Measurements from ENCODE around the gene DNAH7.

DNAH7 gene

DNA sequence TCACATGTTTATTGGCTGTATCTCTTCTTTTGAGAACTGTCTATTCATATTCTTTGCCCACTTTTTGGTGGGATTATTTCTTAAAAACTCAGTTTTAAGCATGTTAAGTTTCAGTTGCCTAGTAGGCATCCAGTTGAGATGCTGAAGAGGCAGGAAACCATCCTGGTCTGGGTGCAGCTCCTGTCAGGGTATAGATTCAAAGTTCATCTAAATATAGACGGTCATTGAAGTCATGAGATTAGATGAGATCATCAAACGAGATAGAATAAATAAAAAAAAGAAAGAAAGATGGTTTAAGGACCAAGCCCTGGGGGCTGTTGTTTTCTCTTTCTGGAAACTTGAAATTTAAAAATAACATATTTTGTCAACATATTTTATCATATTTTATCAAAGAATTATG is 9.2 kb upstream of the DNAH7 start:
- no peak for DNase-seq (ENCODE audit: low spot score)

- DNase-seq (ENCODE audit: low spot score), result no peak
Observed at GRCh38 chr2:196076778-196077568, 8.3 kb upstream of the DNAH7 start.

GRCh38 chr2:196075196-196075595 is 6.6 kb upstream of the DNAH7 start:
- peak; percentile 32 for DNase-seq (ENCODE audit: low spot score)

DNA sequence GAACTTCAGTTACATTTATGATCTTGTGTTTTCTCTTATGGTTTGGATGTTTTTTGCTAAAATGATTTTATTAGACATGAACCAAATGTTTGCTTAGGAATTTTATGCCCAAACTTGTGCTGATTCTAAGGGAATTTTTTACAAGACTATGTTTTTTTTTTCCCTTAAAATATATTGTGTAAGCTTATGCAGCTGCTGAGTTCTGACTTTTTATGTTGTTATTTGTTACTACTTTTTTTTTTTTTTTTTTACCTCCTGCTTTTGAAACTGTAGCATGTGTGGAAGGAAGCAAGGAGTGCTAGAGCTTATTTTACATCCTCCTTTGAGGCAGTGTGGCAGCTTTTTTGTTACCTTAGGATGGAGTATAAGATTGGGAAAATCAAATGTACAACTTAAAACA is 6.0 kb upstream of the DNAH7 start:
- no peak for DNase-seq (ENCODE audit: low spot score)

GRCh38 chr2:196073521-196073920 is 4.9 kb upstream of the DNAH7 start:
- no peak for DNase-seq (ENCODE audit: low spot score)

DNA sequence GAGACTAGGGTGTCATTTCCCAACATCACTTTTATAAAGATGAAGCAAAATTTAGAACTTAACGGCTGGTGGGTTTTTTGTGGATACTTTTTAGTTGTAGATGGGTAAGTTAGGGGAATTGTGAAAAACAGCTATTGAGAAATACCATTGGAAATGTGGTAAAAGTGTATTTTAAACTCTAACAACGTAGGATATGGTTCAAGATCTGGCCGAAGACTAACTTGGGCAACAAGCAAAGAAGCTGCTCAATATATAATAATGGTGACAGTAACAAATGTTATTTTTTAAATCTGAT is 1.6 kb downstream of the DNAH7 start:
- no peak for DNase-seq (ENCODE audit: low spot score)

GRCh38 chr2:196066291-196067087 is 2.1 kb downstream of the DNAH7 start:
- peak; percentile 52 for DNase-seq (ENCODE audit: low spot score)

DNA sequence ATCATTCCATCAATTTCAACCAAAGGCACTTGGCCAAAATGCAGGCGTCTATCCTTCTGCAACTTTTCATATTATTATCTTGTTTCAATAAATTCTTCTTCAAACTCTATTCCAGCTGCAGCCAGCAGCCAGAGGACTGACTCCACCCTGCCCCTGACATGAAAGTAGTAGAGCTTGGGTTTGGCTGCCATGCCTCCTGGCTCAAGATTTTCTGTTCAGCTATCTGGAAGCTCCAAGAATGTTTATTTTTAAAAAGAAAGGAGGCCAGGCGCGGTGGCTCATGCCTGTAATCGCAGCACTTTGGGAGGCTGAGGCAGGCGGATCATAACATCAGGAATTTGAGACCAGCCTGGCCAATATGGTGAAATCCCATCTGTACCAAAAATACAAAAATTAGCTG is 4.9 kb downstream of the DNAH7 start:
- no peak for DNase-seq (ENCODE audit: low spot score)

DNA sequence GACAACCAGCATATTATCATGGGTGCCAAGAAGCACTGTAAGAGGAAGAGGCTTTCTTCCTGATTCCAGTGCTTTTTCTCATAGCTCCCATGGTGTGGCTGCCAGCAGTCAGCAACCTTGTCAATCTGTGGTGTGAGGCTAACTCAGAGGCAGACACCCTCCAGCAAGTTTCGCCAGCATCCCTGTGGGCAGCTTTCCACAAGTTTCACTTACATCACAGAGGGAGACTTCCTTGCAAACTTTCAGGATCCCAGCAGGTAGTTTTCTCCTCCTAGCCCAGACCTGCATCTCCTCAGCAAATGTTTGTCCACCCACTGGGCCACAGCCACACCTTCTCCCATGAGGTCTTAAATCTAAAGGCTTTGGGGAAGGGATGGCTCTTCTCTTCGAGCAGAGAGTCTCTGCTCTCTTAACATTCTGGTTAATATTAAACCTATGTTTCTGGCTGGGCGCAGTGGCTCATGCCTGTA is 9.1 kb downstream of the DNAH7 start:
- DNase-seq (ENCODE audit: low spot score), result peak; percentile 81

DNA sequence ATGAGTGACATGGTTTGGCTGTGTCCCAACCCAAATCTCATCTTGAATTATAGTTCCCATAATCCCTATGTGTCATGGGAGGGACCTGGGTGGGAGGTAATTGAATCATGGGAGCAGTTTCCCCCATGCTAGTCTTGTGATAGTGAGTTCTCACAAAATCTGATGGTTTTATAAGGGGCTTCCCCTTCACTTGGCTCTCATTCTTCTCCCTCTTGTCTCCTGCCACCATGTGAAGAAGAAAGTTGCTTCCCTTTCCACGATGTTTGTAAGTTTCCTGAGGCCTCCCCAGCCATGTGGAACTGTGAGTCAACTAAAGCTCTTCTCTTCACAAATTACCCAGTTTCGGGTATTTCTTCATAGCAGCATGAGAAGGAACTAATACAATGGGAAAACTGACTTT is 14.0 kb downstream of the DNAH7 start:
- DNase-seq (ENCODE audit: low spot score), result no peak

DNA sequence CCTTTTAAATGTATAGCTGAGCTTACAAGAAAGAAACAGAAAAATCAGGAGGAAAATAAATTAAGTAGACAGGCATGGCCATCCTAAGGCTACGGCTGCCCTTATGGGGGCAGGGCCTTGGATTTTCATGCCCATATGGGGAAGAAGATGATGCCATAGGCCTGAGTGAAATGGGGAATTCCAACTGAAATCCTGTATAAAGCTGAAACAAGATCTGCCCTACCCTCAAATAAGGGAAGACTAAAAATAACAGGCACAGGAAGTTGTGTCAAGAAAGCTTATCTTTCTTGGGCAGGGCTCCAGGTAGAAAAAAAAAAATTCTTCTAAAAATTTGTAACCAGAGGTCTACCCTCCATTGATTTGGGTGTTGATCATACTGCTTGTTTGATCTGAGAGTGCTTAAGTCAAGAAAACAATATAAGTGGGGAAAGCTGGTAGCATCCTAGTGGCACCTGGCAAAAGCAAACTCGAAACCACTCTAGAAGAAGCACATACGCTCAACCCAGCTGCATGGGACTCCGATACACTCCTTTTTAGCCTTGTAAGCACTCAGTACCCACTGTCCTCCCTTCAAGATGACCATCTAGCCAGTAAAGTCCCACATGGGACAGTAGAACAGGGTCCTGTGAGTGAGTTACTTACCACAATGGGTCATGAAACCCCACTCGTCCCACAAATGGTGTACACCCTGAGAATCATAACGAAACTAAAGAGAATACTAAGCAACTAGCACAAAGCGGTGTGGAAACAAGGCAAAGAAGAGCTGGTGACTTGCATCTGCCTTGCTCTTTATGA is 22.3 kb downstream of the DNAH7 start:
- DNase-seq (ENCODE audit: low spot score), result peak; percentile 31

- DNase-seq (ENCODE audit: low spot score), result no peak
Observed at GRCh38 chr2:196041786-196042185, 26.9 kb downstream of the DNAH7 start.

DNA sequence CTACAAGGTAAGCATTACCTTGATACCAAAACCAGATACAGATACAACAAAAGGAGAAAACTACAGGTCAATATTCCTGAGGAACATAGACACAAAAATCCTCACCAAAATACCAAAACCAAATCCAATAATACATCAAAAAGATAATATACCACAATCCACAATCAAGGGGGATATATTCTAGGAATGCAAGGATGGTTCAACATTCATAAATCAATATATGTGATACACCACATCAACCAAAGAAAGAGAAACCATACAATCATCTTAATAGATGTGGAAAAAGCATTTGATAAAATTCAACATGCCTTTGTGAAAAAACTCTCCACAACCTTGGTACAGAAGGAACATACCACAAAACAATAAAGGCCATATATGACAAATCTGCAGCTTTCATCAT is 28.4 kb downstream of the DNAH7 start:
- DNase-seq (ENCODE audit: low spot score), result no peak

DNA sequence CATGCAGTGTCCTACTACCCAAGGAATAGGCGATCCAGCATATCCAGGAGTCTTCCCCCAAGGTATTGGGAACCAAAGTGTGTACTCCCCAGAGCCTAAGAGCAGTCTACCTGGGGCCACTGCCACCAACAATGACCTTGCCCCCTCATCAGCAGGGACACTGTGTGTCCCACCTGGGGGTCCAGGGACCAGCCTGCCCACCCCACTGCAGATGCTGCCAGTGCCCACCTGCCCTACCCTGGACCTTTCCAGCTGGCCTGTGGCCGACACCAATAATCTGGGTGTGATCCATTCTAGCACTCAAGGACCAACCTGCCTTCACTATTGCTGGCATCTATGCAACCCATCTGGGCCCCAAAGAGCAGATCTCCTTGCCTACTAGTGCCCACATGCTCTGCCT is 32.2 kb downstream of the DNAH7 start:
- no peak for DNase-seq (ENCODE audit: low spot score)

- DNase-seq (ENCODE audit: low spot score), result no peak
Observed at GRCh38 chr2:196018037-196018436, 50.6 kb downstream of the DNAH7 start.

- no peak for DNase-seq (ENCODE audit: low spot score)
Observed at GRCh38 chr2:196012314-196012713, 56.3 kb downstream of the DNAH7 start.

GRCh38 chr2:196000551-196000950 is 68.1 kb downstream of the DNAH7 start:
- no peak for DNase-seq (ENCODE audit: low spot score)

GRCh38 chr2:195998070-195998469 is 70.6 kb downstream of the DNAH7 start:
- DNase-seq (ENCODE audit: low spot score), result no peak

GRCh38 chr2:195995499-195995898 is 73.1 kb downstream of the DNAH7 start:
- DNase-seq (ENCODE audit: low spot score), result no peak

GRCh38 chr2:195993623-195994022 is 75.0 kb downstream of the DNAH7 start:
- no peak for DNase-seq (ENCODE audit: low spot score)

DNA sequence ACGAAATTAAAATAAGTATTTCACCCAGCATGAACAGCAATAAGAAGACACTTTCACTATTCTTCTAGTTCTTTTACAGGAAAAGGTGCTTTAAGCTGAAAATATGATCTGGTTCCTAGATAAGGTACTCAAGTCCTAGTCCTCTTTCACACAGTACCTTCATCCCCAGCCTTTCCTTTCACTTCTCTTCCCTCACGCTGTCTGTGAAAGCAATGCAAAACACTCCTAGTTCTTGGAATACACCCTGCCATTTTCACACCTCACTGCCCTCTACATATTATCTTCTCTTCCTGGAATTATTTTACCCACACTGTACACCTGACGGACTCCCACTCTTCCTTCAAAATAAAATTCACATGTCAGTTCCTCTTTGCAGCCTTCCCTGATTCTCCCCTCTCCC is 82.9 kb downstream of the DNAH7 start:
- peak; percentile 58 for DNase-seq (ENCODE audit: low spot score)

- DNase-seq (ENCODE audit: low spot score), result peak; percentile 55
Observed at GRCh38 chr2:195984923-195985726, 83.5 kb downstream of the DNAH7 start.
